OCI-LY7 (cell line): Measurements from ENCODE around the gene BLMH.
"Not testable (repeated sequence)": the region's sequence is repeated elsewhere in the genome, so short reads cannot be mapped to it uniquely, and the experiment has no call there.

Experiments
- EZH2phosphoT487 ChIP-seq: fragments of 200-600 bp; sonication (generic); IDR thresholded peaks from 2 replicates; pipeline ENCODE4 v1.6.1; 2018; ENCODE audit warnings: low read depth, borderline replicate concordance, mild to moderate bottlenecking, mixed run types, antibody characterized with exemption, low read length, moderate library complexity, mixed read lengths
- TF ChIP-seq, protein P1 (sequence below): fragments of 200-600 bp; sonication (generic); conservative IDR thresholded peaks from 2 replicates; pipeline ENCODE4 v1.5.1; 2014; ENCODE audit warnings: mild to moderate bottlenecking, antibody characterized with exemption, low read length, moderate library complexity, mixed read lengths

DNA sequence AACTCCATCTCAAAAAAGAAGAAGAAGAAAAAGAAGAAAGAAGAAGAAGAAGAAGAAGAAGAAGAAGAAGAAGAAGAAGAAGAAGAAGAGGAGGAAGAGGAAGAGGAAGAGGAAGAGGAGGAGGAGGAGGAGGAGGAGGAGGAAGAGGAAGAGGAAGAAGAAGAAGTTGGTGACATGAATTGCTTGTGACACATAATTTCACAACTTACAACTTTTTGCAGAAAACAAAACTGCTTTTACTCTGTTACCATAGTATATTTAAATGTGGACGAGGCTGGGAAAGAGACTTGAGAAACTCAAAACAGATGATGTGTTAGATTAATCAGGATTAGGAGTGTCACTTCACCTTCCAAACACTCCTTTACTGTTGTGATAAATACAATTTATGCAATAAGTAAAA lies 61.7 kb downstream of the BLMH start:
- TF ChIP-seq, protein P1, sequence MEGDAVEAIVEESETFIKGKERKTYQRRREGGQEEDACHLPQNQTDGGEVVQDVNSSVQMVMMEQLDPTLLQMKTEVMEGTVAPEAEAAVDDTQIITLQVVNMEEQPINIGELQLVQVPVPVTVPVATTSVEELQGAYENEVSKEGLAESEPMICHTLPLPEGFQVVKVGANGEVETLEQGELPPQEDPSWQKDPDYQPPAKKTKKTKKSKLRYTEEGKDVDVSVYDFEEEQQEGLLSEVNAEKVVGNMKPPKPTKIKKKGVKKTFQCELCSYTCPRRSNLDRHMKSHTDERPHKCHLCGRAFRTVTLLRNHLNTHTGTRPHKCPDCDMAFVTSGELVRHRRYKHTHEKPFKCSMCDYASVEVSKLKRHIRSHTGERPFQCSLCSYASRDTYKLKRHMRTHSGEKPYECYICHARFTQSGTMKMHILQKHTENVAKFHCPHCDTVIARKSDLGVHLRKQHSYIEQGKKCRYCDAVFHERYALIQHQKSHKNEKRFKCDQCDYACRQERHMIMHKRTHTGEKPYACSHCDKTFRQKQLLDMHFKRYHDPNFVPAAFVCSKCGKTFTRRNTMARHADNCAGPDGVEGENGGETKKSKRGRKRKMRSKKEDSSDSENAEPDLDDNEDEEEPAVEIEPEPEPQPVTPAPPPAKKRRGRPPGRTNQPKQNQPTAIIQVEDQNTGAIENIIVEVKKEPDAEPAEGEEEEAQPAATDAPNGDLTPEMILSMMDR, result not testable (repeated sequence)
- TF ChIP-seq EZH2phosphoT487, result not testable (repeated sequence)
